Sigmoid colon (tissue), 7 donors: ENCODE data around the gene ARHGAP45. TPM values are rescaled to one million over a fixed set of nuclear protein-coding genes. Genes with fewer than 3 reads are reported as not detected.

Experiments used
- DNase-seq: peaks from one replicate; pipeline ENCODE4 v3.0.0-alpha.2; 2019
- H3K27ac ChIP-seq, 4 donors: fragments of 200-600 bp; sonication (generic); one replicate each; pipeline ENCODE4 v1.5.1; 2016 to 2019; ENCODE audit warnings: mild to moderate bottlenecking in 1 of 4
- H3K27me3 ChIP-seq, 3 donors: fragments of 200-600 bp; sonication (generic); one replicate each; pipeline ENCODE4 v1.5.1; 2019; ENCODE audit warnings: mild to moderate bottlenecking in 1 of 3
- H3K36me3 ChIP-seq, 4 donors: fragments of 200-600 bp; sonication (generic); one replicate each; pipeline ENCODE4 v1.5.1; 2016 to 2019
- H3K4me1 ChIP-seq, 4 donors: fragments of 200-600 bp; sonication (generic); one replicate each; pipeline ENCODE4 v1.5.1; 2017 to 2019
- H3K4me3 ChIP-seq, 4 donors: fragments of 200-600 bp; sonication (generic); one replicate each; pipeline ENCODE4 v1.5.1; 2017 to 2019; ENCODE audit warnings: mild to moderate bottlenecking in 2 of 4, moderate library complexity in 1 of 4
- H3K9me3 ChIP-seq, 4 donors: fragments of 200-600 bp in 3 of 4; sonication (generic) in 3 of 4; one replicate each; pipeline versions ENCODE4 v1.5.1 to v1.6.1; 2013 to 2019
- EP300 ChIP-seq, 4 donors: sonication (generic); formaldehyde crosslinking; IDR thresholded peaks; one replicate each; pipeline ENCODE4 v1.6.1; 2017; ENCODE audit warnings: antibody characterized with exemption in 4 of 4
- POLR2A ChIP-seq, 2 donors: fragments of 450-650 bp; IDR thresholded peaks; one replicate each; pipeline ENCODE4 v1.6.1; 2016; ENCODE audit warnings: antibody characterized with exemption in 2 of 2, mild to moderate bottlenecking in 2 of 2, moderate library complexity in 2 of 2
- POLR2AphosphoS5 ChIP-seq, 4 donors: sonication (generic); formaldehyde crosslinking; IDR thresholded peaks; one replicate each; pipeline ENCODE4 v1.6.1; 2017; ENCODE audit warnings: antibody characterized with exemption in 4 of 4
- WGBS, 2 donors: extraction: QIAGEN DNeasy Blood & Tissue Kit; methylation state at CpG; one replicate each; pipeline ENCODE4 v1.1.7; 2013; 5-methylcytosine and 5-hydroxymethylcytosine counted together
- intact Hi-C: fragments of 100-400 bp; cut with DNase I; formaldehyde crosslinking; loops from one replicate; pipeline ENCODE4 v1.15.1; 2023
- polyA plus RNA-seq, 3 donors: library from polyadenylated mRNA; stranded (reverse); fragments of 200-250 nt; gene quantifications; one replicate each; pipeline ENCODE4 v1.2.3, GENCODE V29; 2013
- total RNA-seq, 4 donors: library from RNA; depleted of rRNA; stranded (reverse); fragments of >200 nt; gene quantifications; one replicate each; pipeline ENCODE4 v1.1.0, GENCODE V29; 2016
- TF ChIP-seq, protein P1 (sequence below), 4 experiments: fragments of 450-650 bp in 3 of 4; fragments of 200-600 bp in 1 of 4; IDR thresholded peaks; one replicate each; pipeline ENCODE4 v1.5.1; 2016 to 2019; ENCODE audit warnings: antibody characterized with exemption in 4 of 4, mild to moderate bottlenecking in 3 of 4, moderate library complexity in 2 of 4
- donor health status: healthy with polysubstance abuse.
- donor health status: Bipolar disorder and iron deficiency.
- donor health status: healthy.

ARHGAP45 gene
- total and polyA plus RNA-seq, 7 donors: 12.8 to 103 (median 21.6) TPM

DNA sequence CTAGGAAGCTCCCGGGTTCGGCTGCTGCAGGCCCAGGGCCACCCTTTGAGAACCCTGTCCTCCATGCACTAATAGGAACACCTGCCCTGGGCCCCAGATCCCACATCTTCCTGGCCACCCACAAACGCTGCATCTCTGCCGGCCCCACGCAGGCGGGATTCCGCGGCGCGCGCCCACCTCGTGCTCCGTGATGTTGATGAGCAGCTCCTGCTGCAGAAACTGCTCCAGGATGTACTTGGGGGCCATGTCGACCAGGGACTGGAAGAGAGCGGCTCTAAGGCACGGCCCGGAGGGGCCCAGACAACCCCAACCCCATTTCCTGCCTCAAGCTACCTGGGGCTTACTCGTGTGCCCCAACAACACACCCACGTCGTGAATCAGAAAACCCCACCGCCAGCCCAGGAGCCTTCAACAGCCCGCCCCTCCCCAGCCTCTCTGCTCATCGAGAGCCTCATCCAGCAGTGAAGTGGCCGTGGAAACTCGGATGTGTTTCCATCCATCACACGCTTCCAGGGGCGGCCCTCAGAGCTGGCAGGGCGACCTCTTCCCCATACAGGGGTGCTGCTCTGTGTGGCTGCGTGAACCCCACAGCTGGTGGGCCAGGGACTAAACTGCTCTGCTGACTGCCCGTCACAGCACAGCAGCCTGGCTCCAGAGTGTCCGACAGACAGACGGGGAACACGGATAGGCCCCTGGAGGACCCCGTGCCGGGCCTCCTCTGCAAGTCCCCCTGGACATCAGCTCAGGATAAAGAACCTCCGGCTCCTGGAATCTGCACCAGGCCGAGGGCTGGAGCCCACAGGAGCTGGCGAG is 24.0 kb downstream of the ARHGAP45 start:
- TF ChIP-seq, protein P1, sequence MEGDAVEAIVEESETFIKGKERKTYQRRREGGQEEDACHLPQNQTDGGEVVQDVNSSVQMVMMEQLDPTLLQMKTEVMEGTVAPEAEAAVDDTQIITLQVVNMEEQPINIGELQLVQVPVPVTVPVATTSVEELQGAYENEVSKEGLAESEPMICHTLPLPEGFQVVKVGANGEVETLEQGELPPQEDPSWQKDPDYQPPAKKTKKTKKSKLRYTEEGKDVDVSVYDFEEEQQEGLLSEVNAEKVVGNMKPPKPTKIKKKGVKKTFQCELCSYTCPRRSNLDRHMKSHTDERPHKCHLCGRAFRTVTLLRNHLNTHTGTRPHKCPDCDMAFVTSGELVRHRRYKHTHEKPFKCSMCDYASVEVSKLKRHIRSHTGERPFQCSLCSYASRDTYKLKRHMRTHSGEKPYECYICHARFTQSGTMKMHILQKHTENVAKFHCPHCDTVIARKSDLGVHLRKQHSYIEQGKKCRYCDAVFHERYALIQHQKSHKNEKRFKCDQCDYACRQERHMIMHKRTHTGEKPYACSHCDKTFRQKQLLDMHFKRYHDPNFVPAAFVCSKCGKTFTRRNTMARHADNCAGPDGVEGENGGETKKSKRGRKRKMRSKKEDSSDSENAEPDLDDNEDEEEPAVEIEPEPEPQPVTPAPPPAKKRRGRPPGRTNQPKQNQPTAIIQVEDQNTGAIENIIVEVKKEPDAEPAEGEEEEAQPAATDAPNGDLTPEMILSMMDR (IDR thresholded peaks at IDR 0.05): no peak
- no peak for TF ChIP-seq POLR2AphosphoS5 (IDR thresholded peaks at IDR 0.05)
- no peak for TF ChIP-seq POLR2A (IDR thresholded peaks at IDR 0.05)
- TF ChIP-seq EP300 (IDR thresholded peaks at IDR 0.05): no peak
- WGBS, 2 donors: 92% methylated on average over 38 of the region's 38 CpGs
- no peak overlapping the region for H3K27ac ChIP-seq
- intact Hi-C loops: no loop called here
- DNase-seq: no peak
- H3K27me3 ChIP-seq: no peaks in the 10 kb centered on the region
- H3K36me3 ChIP-seq: peaks cover 15 to 55% (median 30%) of the 10 kb centered on the region in 4 donors
- H3K4me3 ChIP-seq: no peak overlapping the region
- H3K9me3 ChIP-seq: no peaks in the 10 kb centered on the region
- peaks cover 0 to 26% (median 22%) of the 10 kb centered on the region in 4 donors for H3K4me1 ChIP-seq

DNA sequence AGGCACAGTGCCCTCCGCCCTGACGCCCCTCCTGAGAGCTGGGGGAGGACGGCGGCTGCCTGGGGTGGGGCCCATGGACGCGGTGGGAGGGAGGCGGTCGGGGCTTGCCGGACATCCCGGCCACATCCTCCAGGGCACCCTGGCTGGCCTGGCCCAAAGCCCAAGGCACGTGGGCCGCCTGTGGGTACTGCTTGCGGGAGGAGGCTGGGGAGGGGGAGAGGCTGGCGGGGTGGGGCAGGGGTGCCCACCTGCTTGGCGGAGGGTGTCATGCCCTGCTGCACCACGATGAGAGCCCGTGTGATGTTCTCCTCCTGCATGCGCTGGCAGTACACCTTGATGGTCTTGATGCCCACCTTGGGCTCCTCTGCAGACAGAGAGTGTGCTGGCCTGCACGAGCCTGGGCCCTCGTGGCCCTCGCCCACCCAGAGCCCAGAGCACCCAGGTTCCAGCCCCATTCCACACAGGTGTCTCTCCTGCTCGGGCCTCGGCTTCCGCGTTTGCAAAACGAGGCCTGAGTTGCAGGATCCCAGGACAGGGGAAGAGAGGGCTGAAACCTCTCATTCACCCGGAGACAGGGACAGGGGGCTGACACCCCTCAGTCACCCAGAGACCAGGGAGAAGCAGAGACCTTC is 24.7 kb downstream of the ARHGAP45 start:
- intact Hi-C loops: no loop called here

DNA sequence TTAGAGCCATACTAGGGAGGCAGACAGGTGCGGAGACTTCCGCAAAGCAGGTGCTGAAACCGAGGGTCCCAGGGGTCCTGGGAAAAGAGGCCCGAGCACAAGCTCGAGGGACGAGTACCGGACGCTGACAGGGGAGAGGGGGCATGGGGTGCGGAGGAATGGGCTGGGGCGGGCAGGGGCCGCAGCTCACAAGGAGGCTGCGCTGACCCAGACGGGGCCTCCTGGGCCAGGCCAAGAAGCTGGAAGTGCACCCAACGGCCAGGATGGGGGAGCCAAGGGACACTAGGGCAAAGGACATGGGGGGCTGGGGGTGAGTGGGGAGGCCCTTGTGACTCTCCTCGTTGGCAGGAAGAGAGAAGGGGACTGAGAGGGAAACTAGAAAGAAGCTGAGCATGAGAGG is 26.4 kb downstream of the ARHGAP45 start:
- 87 to 90% methylated on average over 15 of the region's 15 CpGs for WGBS, 2 donors
- Histone ChIP-seq H3K27me3 (no peaks in the 10 kb centered on the region), H3K27ac (no peak overlapping the region), H3K4me1 (peaks cover 0 to 26% (median 23%) of the 10 kb centered on the region in 4 donors), H3K9me3 (no peaks in the 10 kb centered on the region), H3K4me3 (peak overlapping the region in 1 of 4 donors; percentile 96), H3K36me3 (peaks cover 15 to 46% (median 24%) of the 10 kb centered on the region in 4 donors)
- intact Hi-C loops: no loop called here
- TF ChIP-seq EP300 (IDR thresholded peaks at IDR 0.05): no peak
- TF ChIP-seq POLR2AphosphoS5 (IDR thresholded peaks at IDR 0.05): no peak
- no peak for TF ChIP-seq POLR2A (IDR thresholded peaks at IDR 0.05)
- TF ChIP-seq, protein P1 (IDR thresholded peaks at IDR 0.05): no peak
- DNase-seq: no peak

More for the DNA sequence above, 24.7 kb downstream of the ARHGAP45 start:
- peaks cover 15 to 55% (median 30%) of the 10 kb centered on the region in 4 donors for H3K36me3 ChIP-seq
- TF ChIP-seq POLR2AphosphoS5 (IDR thresholded peaks at IDR 0.05): no peak
- no peak for TF ChIP-seq EP300 (IDR thresholded peaks at IDR 0.05)
- TF ChIP-seq, protein P1 (IDR thresholded peaks at IDR 0.05): no peak
- TF ChIP-seq POLR2A (IDR thresholded peaks at IDR 0.05): no peak
- no peak for DNase-seq
- no peaks in the 10 kb centered on the region for H3K9me3 ChIP-seq
- WGBS, 2 donors: 87 to 92% methylated on average over 27 of the region's 27 CpGs
- no peak overlapping the region for H3K4me3 ChIP-seq
- peaks cover 0 to 27% (median 22%) of the 10 kb centered on the region in 4 donors for H3K4me1 ChIP-seq
- no peak overlapping the region for H3K27ac ChIP-seq
- H3K27me3 ChIP-seq: no peaks in the 10 kb centered on the region

DNA sequence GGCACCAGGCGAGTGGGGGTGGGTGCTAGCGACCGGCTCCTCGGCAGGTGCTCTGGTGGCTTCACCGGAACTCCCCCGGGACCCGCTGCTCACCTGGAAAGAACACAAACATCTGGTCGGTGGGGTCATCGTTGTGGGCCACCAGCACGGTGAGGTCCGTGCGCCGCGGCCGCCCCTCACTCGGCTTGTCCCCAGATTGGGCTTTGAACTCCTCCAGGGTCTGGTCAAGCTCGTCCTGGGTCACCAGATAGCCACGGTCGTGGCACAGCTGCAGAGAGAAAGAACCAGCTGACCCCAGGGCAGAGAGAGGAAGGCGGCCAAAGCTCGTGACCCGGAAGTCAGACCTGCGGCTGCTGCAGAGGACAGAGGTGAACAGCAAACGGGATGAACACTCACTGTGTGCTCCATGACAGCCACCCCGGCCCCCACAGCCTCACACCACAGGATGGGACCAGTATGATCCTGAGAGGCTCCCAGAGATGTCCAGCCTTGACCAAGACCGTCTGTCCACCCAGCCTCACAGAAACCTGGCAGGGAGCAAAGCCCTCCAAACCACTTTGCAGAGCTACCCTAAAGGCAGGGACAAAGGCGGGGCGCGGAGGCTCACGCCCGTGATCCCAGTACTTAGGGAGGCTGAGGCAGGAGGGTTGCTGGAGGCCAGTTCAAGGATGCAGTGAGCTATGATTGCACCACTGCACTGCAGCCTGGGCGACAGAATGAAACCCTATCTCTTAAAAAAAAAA is 27.0 kb downstream of the ARHGAP45 start:
- peak overlapping the region in 2 of 4 donors; percentile 77 to 87 for H3K27ac ChIP-seq

More for the DNA sequence above, 27.0 kb downstream of the ARHGAP45 start:
- 55 to 72% methylated on average over 32 of the region's 32 CpGs for WGBS, 2 donors
- intact Hi-C loops: no loop called here
- no peaks in the 10 kb centered on the region for H3K27me3 ChIP-seq
- H3K36me3 ChIP-seq: peaks cover 15 to 39% (median 20%) of the 10 kb centered on the region in 4 donors
- peak overlapping the region; percentile 71 to 99 (median 97) for H3K4me3 ChIP-seq
- no peaks in the 10 kb centered on the region for H3K9me3 ChIP-seq
- no peak for TF ChIP-seq POLR2AphosphoS5 (IDR thresholded peaks at IDR 0.05)
- TF ChIP-seq, protein P1 (IDR thresholded peaks at IDR 0.05): no peak
- no peak for TF ChIP-seq EP300 (IDR thresholded peaks at IDR 0.05)
- TF ChIP-seq POLR2A (IDR thresholded peaks at IDR 0.05): no peak
- peaks cover 0 to 32% (median 26%) of the 10 kb centered on the region in 4 donors for H3K4me1 ChIP-seq
- no peak for DNase-seq
